WTC11 (cell line): ENCODE measurements around the gene RAPGEF5.

ENCODE experiments used
- CTCF ChIP-seq: fragments of 200-600 bp; IDR thresholded peaks from 2 replicates; pipeline ENCODE4 v1.8.0; 2022; ENCODE audit warnings: antibody characterized with exemption
- FOXP4 ChIP-seq: sonication (generic); formaldehyde crosslinking; IDR thresholded peaks from 2 replicates; pipeline ENCODE4 v1.8.0; 2022; ENCODE audit warnings: mild to moderate bottlenecking, missing genetic modification reagents
- JUN ChIP-seq: sonication (generic); formaldehyde crosslinking; IDR thresholded peaks from 2 replicates; pipeline ENCODE4 v1.8.0; 2023; ENCODE audit warnings: mild to moderate bottlenecking, missing genetic modification reagents
- RORB ChIP-seq: fragments of 250-450 bp; sonication (Bioruptor Pico); IDR thresholded peaks from 2 replicates; pipeline ENCODE4 v1.9.0; 2021; ENCODE audit warnings: mild to moderate bottlenecking
- ZNF138 ChIP-seq: sonication (generic); formaldehyde crosslinking; conservative IDR thresholded peaks from 2 replicates; pipeline ENCODE4 v1.8.1; 2022; ENCODE audit warnings: mild to moderate bottlenecking, moderate library complexity, missing genetic modification reagents
- ZNF423 ChIP-seq: fragments of 250-450 bp; sonication (Bioruptor Pico); IDR thresholded peaks from 2 replicates; pipeline ENCODE4 v2.1.2; 2022; ENCODE audit warnings: mild to moderate bottlenecking, moderate library complexity

- TF ChIP-seq ZNF423 (no peak), FOXP4 (CRISPR knock-in tag) (no peak), CTCF (no peak), ZNF138 (CRISPR knock-in tag) (no peak), JUN (CRISPR knock-in tag) (no peak), RORB (CRISPR knock-in tag) (no peak)
These were observed 61.3 kb downstream of the RAPGEF5 start for GRCh38 chr7:22295402-22296264.
